Neural cell (in vitro differentiated cells): ENCODE data around the gene TTC31. TPM values are rescaled to one million over a fixed set of nuclear protein-coding genes. Genes with fewer than 3 reads are reported as not detected.

Experiments used
- H2AFZ ChIP-seq: fragments of 200-600, 300-800 bp; sonication (generic), shearing (Covaris generic); 2 replicates; pipeline ENCODE4 v1.6.0; 2014; ENCODE audit warnings: low read depth, mild to moderate bottlenecking, antibody characterized with exemption, low read length, moderate library complexity
- H3F3A ChIP-seq: fragments of 200-600 bp; shearing (Covaris generic); 2 replicates; pipeline ENCODE4 v1.6.1; 2016; ENCODE audit warnings: mild to moderate bottlenecking, moderate library complexity, mixed read lengths, antibody characterized with exemption, low read length; ENCODE audit not compliant: insufficient read depth, poor library complexity, severe bottlenecking
- H3K27ac ChIP-seq: fragments of 200-600, 300-800 bp; sonication (generic), shearing (Covaris generic); 2 replicates; pipeline ENCODE4 v1.5.1; 2014; ENCODE audit warnings: mild to moderate bottlenecking, low read length, moderate library complexity
- H3K27me3 ChIP-seq: fragments of 300-800, 200-600 bp; sonication (generic), shearing (Covaris generic); 2 replicates; pipeline ENCODE4 v1.6.0; 2014; ENCODE audit warnings: mild to moderate bottlenecking, low read depth, low read length, moderate library complexity; ENCODE audit not compliant: insufficient read depth
- H3K36me3 ChIP-seq: fragments of 300-800, 200-600 bp; sonication (generic), shearing (Covaris generic); 2 replicates; pipeline ENCODE4 v1.5.1; 2014; ENCODE audit warnings: mild to moderate bottlenecking, antibody characterized with exemption, low read length, moderate library complexity; ENCODE audit not compliant: insufficient read depth
- H3K4me2 ChIP-seq: fragments of 300-800, 200-600 bp; sonication (generic), shearing (Covaris generic); 2 replicates; pipeline ENCODE4 v1.6.0; 2014; ENCODE audit warnings: mild to moderate bottlenecking, low read length
- H3K4me3 ChIP-seq: fragments of 300-800, 200-600 bp; sonication (generic), shearing (Covaris generic); 2 replicates; pipeline ENCODE4 v1.5.1; 2014; ENCODE audit warnings: mild to moderate bottlenecking, low read length, moderate library complexity
- H3K79me2 ChIP-seq: fragments of 200-600 bp; shearing (Covaris generic); replicated peaks from 2 replicates; pipeline ENCODE4 v1.6.0; 2014; ENCODE audit warnings: mild to moderate bottlenecking, low read length, moderate library complexity; ENCODE audit not compliant: insufficient read depth
- H3K9ac ChIP-seq: fragments of 300-800, 200-600 bp; sonication (generic), shearing (Covaris generic); 2 replicates; pipeline ENCODE4 v1.6.1; 2016; ENCODE audit warnings: mild to moderate bottlenecking, low read length, mixed read lengths
- H3K9me2 ChIP-seq: fragments of 200-600 bp; shearing (Covaris generic); 2 replicates; pipeline ENCODE4 v1.6.1; 2016; ENCODE audit warnings: mild to moderate bottlenecking, low read length, mixed read lengths; ENCODE audit not compliant: insufficient read depth
- H3K9me3 ChIP-seq: fragments of 200-600, 300-800 bp; sonication (generic), shearing (Covaris generic); 2 replicates; pipeline ENCODE4 v1.6.1; 2016; ENCODE audit warnings: mild to moderate bottlenecking, mixed run types, low read length, moderate library complexity, mixed read lengths
- H4K20me1 ChIP-seq: fragments of 200-600 bp; shearing (Covaris generic); 2 replicates; pipeline ENCODE4 v1.6.1; 2016; ENCODE audit warnings: mild to moderate bottlenecking, mixed run types; ENCODE audit not compliant: insufficient read depth
- EP300 ChIP-seq: fragments of 450-650 bp; conservative IDR thresholded peaks from 2 replicates; pipeline ENCODE4 v1.6.1; 2014; ENCODE audit warnings: antibody characterized with exemption, mild to moderate bottlenecking, moderate library complexity; ENCODE audit not compliant: poor library complexity, severe bottlenecking
- EZH2 ChIP-seq: fragments of 200-600, 300-800 bp; shearing (Covaris generic), sonication (generic); IDR thresholded peaks from 2 replicates; pipeline ENCODE4 v1.6.1; 2014; ENCODE audit warnings: antibody characterized with exemption, low read length, borderline replicate concordance, mild to moderate bottlenecking; ENCODE audit not compliant: insufficient read depth, poor library complexity, severe bottlenecking
- MXI1 ChIP-seq: fragments of 450-650 bp; conservative IDR thresholded peaks from 2 replicates; pipeline ENCODE4 v1.6.1; 2014; ENCODE audit warnings: antibody characterized with exemption, mild to moderate bottlenecking; ENCODE audit not compliant: poor library complexity, severe bottlenecking
- POLR2AphosphoS5 ChIP-seq: IDR thresholded peaks from 2 replicates; pipeline ENCODE4 v1.6.1; 2012
- RAD21 ChIP-seq: fragments of 450-650 bp; conservative IDR thresholded peaks from 2 replicates; pipeline ENCODE4 v1.6.1; 2014; ENCODE audit warnings: antibody characterized with exemption, mild to moderate bottlenecking, moderate library complexity
- SMC3 ChIP-seq: fragments of 450-650 bp; conservative IDR thresholded peaks from 2 replicates; pipeline ENCODE4 v1.6.1; 2014; ENCODE audit warnings: antibody characterized with exemption, mild to moderate bottlenecking, moderate library complexity; ENCODE audit not compliant: poor library complexity
- TAF1 ChIP-seq: IDR thresholded peaks from 2 replicates; pipeline ENCODE4 v1.6.1; 2012; ENCODE audit warnings: low read depth
- polyA plus RNA-seq: library from polyadenylated mRNA; depleted of rRNA; stranded (reverse); fragments of >200 nt; gene quantifications from 2 replicates; pipeline ENCODE4 v1.2.3, GENCODE V29; 2014
- TF ChIP-seq, protein P1 (sequence below): fragments of 450-650 bp; IDR thresholded peaks from 2 replicates; pipeline ENCODE4 v1.5.1; 2014; ENCODE audit warnings: antibody characterized with exemption, mild to moderate bottlenecking, moderate library complexity; ENCODE audit not compliant: poor library complexity, severe bottlenecking
- TF ChIP-seq, protein P2 (sequence below): IDR thresholded peaks from 2 replicates; pipeline ENCODE4 v1.6.1; 2012; ENCODE audit warnings: borderline replicate concordance

TTC31 gene
- polyA plus RNA-seq, 1 donor from 2014 or later, result 11.0 TPM

DNA sequence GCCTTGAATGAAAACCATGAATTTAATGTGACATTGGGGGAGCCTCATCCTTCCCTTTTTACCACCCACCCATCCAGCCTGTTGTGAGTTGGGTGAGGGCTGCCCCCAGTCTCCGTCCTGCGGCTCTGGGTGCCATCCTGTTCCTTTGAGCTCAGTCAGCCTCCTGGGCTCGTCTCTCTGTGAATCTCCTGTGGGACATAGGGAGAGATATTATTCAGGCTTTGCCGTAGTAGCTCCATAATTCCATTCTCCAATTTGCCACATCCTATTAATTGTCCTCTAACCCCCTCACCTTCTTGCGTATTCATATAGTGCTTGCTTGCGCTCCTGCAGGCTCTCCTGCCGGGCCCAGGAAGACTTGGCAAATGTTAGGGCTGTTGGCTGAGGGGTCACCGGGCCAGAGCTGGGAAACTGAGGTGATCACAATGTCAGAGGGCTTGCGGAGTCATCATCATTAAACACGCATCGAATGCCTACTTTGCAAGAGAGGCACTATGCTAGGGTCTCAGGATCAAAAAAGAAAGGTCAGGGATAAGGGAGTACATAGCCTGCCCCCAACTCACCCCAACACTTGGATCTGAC, 43.9 kb downstream of the TTC31 start:
- H4K20me1 ChIP-seq, result no peaks in the 10 kb centered on the region
- H2AFZ ChIP-seq, result no peak overlapping the region
- H3K4me3 ChIP-seq, result no peak overlapping the region
- no peaks in the 10 kb centered on the region for H3F3A ChIP-seq
- H3K9me2 ChIP-seq, result no peaks in the 10 kb centered on the region
- H3K4me2 ChIP-seq, result no peak overlapping the region
- H3K79me2 ChIP-seq, result peaks cover 14% of the 10 kb centered on the region
- TF ChIP-seq EP300, result no peak
- TF ChIP-seq, protein P1, sequence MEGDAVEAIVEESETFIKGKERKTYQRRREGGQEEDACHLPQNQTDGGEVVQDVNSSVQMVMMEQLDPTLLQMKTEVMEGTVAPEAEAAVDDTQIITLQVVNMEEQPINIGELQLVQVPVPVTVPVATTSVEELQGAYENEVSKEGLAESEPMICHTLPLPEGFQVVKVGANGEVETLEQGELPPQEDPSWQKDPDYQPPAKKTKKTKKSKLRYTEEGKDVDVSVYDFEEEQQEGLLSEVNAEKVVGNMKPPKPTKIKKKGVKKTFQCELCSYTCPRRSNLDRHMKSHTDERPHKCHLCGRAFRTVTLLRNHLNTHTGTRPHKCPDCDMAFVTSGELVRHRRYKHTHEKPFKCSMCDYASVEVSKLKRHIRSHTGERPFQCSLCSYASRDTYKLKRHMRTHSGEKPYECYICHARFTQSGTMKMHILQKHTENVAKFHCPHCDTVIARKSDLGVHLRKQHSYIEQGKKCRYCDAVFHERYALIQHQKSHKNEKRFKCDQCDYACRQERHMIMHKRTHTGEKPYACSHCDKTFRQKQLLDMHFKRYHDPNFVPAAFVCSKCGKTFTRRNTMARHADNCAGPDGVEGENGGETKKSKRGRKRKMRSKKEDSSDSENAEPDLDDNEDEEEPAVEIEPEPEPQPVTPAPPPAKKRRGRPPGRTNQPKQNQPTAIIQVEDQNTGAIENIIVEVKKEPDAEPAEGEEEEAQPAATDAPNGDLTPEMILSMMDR, result no peak
- no peak for TF ChIP-seq POLR2AphosphoS5
- TF ChIP-seq EZH2, result no peak
- no peak for TF ChIP-seq SMC3
- TF ChIP-seq, protein P2, sequence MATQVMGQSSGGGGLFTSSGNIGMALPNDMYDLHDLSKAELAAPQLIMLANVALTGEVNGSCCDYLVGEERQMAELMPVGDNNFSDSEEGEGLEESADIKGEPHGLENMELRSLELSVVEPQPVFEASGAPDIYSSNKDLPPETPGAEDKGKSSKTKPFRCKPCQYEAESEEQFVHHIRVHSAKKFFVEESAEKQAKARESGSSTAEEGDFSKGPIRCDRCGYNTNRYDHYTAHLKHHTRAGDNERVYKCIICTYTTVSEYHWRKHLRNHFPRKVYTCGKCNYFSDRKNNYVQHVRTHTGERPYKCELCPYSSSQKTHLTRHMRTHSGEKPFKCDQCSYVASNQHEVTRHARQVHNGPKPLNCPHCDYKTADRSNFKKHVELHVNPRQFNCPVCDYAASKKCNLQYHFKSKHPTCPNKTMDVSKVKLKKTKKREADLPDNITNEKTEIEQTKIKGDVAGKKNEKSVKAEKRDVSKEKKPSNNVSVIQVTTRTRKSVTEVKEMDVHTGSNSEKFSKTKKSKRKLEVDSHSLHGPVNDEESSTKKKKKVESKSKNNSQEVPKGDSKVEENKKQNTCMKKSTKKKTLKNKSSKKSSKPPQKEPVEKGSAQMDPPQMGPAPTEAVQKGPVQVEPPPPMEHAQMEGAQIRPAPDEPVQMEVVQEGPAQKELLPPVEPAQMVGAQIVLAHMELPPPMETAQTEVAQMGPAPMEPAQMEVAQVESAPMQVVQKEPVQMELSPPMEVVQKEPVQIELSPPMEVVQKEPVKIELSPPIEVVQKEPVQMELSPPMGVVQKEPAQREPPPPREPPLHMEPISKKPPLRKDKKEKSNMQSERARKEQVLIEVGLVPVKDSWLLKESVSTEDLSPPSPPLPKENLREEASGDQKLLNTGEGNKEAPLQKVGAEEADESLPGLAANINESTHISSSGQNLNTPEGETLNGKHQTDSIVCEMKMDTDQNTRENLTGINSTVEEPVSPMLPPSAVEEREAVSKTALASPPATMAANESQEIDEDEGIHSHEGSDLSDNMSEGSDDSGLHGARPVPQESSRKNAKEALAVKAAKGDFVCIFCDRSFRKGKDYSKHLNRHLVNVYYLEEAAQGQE, result no peak
- no peak for TF ChIP-seq RAD21
- no peak for TF ChIP-seq TAF1
- TF ChIP-seq MXI1, result no peak
- no peaks in the 10 kb centered on the region for H3K9me3 ChIP-seq
- no peak overlapping the region for H3K27ac ChIP-seq
- H3K9ac ChIP-seq, result no peak overlapping the region
- peaks cover 7% of the 10 kb centered on the region for H3K27me3 ChIP-seq
- no peaks in the 10 kb centered on the region for H3K36me3 ChIP-seq

DNA sequence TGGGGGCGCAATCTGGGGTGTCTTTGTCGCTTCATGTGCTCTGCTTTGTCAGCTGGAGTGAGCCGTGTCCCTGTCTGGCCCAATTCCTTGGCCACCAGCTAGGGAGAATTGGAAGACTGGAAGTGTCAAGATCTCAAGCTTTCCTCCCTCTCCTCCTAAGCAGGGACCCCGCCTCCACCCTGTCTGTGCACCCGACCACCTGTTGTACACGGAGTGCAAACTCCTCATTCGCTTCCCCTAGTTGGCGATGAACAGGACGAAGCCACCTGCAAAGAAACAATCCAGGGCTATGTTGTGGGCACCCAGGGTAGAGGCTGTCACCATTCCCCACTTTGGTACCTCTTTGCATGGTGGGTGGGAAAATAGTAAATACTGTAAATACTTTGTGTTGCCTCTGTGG, 44.9 kb downstream of the TTC31 start:
- no peak overlapping the region for H2AFZ ChIP-seq
- H3K27me3 ChIP-seq, result no peaks in the 10 kb centered on the region
- no peaks in the 10 kb centered on the region for H3K36me3 ChIP-seq
- no peaks in the 10 kb centered on the region for H3F3A ChIP-seq
- H3K9me3 ChIP-seq, result no peaks in the 10 kb centered on the region
- TF ChIP-seq SMC3 (no peak), POLR2AphosphoS5 (no peak), MXI1 (no peak), RAD21 (no peak), EP300 (no peak), TAF1 (no peak), EZH2 (no peak)
- TF ChIP-seq, protein P1, result no peak
- TF ChIP-seq, protein P2, result no peak
- H4K20me1 ChIP-seq, result no peaks in the 10 kb centered on the region
- no peak overlapping the region for H3K4me2 ChIP-seq
- no peak overlapping the region for H3K9ac ChIP-seq
- H3K9me2 ChIP-seq, result no peaks in the 10 kb centered on the region
- H3K4me3 ChIP-seq, result no peak overlapping the region
- peaks cover 14% of the 10 kb centered on the region for H3K79me2 ChIP-seq
- no peak overlapping the region for H3K27ac ChIP-seq
